Right atrium auricular region (tissue), 2 donors: Measurements from ENCODE around the gene LMO7. TPM values are rescaled to one million over a fixed set of nuclear protein-coding genes. Genes with fewer than 3 reads are reported as not detected.

Experiments used
- DNase-seq: peaks from one replicate; pipeline ENCODE4 v3.0.0-alpha.2; 2019; ENCODE audit warnings: low spot score
- H3K27ac ChIP-seq, 2 donors: fragments of 200-600 bp; sonication (generic); 1 replicate in 1 of 2; 2 replicates in 1 of 2; pipeline ENCODE4 v1.5.1; 2016 to 2019
- H3K27me3 ChIP-seq, 2 donors: fragments of 200-600 bp; sonication (generic); one replicate each; pipeline versions ENCODE4 v1.5.1 to v1.6.0; 2017 to 2019
- H3K36me3 ChIP-seq: fragments of 200-600 bp; sonication (generic); one replicate; pipeline ENCODE4 v1.5.1; 2016
- H3K4me1 ChIP-seq, 2 donors: fragments of 200-600 bp; sonication (generic); one replicate each; pipeline versions ENCODE4 v1.5.1 to v1.6.0; 2017 to 2019
- H3K4me3 ChIP-seq, 2 donors: fragments of 200-600 bp; sonication (generic); 1 replicate in 1 of 2; 2 replicates in 1 of 2; pipeline ENCODE4 v1.5.1; 2017 to 2019; ENCODE audit warnings: mild to moderate bottlenecking in 1 of 2, moderate library complexity in 1 of 2
- H3K9me3 ChIP-seq, 2 donors: fragments of 200-600 bp; sonication (generic); one replicate each; pipeline ENCODE4 v1.5.1; 2019
- total RNA-seq, 2 donors: library from RNA; depleted of rRNA; stranded (reverse); fragments of >200 nt; gene quantifications; one replicate each; pipeline ENCODE4 v1.1.0, GENCODE V29; 2016
- TF ChIP-seq, protein P1 (sequence below), 2 donors: fragments of 200-600 bp; sonication (generic); IDR thresholded peaks; one replicate each; pipeline ENCODE4 v1.5.1; 2019; ENCODE audit warnings: antibody characterized with exemption in 2 of 2

Gene LMO7
- total RNA-seq, 2 donors from 2014 or later: 319 to 484 TPM

DNA sequence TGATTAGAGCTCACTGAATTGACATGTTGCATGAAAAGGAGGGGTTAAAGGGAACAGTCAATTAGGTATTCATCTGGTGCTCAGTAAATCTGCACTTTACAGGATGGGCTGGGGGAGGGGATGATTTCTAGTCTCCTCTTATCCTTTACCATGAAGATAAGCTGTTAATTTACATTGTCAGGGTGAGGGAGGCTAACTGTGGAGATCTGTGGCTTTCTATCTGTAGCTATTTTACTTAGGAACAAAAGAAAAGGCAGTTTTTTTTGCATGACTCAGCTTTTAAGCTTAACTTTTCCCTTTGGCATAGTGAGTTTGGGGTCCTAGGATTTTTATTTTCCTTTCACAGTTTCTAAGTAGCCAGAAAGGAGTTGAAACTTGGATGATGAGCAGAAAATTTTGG, 253.3 kb downstream of the LMO7 start:
- Histone ChIP-seq H3K9me3 (no peaks in the 10 kb centered on the region), H3K27me3 (no peaks in the 10 kb centered on the region), H3K4me1 (no peaks in the 10 kb centered on the region), H3K4me3 (no peak overlapping the region), H3K27ac (no peak overlapping the region), H3K36me3 (no peaks in the 10 kb centered on the region)
- TF ChIP-seq, protein P1, sequence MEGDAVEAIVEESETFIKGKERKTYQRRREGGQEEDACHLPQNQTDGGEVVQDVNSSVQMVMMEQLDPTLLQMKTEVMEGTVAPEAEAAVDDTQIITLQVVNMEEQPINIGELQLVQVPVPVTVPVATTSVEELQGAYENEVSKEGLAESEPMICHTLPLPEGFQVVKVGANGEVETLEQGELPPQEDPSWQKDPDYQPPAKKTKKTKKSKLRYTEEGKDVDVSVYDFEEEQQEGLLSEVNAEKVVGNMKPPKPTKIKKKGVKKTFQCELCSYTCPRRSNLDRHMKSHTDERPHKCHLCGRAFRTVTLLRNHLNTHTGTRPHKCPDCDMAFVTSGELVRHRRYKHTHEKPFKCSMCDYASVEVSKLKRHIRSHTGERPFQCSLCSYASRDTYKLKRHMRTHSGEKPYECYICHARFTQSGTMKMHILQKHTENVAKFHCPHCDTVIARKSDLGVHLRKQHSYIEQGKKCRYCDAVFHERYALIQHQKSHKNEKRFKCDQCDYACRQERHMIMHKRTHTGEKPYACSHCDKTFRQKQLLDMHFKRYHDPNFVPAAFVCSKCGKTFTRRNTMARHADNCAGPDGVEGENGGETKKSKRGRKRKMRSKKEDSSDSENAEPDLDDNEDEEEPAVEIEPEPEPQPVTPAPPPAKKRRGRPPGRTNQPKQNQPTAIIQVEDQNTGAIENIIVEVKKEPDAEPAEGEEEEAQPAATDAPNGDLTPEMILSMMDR (IDR thresholded peaks at IDR 0.05): no peak
- no peak for DNase-seq

DNA sequence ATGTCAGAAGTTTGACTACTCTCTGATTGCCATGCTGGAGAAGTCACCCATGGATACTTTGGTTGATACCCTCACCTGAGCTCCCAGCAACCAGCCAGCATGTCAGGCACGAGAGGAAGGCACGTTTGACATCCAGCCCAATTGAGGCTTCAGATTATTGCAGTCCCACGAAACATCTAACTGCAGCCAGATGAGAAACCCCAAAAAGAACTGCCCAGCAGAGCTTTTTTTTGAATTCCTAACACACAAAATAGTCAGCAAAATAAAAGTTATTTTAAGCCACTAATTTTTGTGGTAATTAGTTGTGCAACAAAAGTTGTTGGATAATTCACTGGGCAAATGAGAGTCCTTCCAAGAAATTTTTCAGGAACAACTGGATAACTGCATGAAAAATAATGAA, 259.0 kb downstream of the LMO7 start:
- no peaks in the 10 kb centered on the region for H3K27me3 ChIP-seq
- H3K4me3 ChIP-seq: no peak overlapping the region
- H3K9me3 ChIP-seq: peaks cover 0 to 7% of the 10 kb centered on the region in 2 donors
- no peaks in the 10 kb centered on the region for H3K36me3 ChIP-seq
- H3K27ac ChIP-seq: no peak overlapping the region
- H3K4me1 ChIP-seq: no peaks in the 10 kb centered on the region
- no peak for DNase-seq
- TF ChIP-seq, protein P1 (IDR thresholded peaks at IDR 0.05): no peak

DNA sequence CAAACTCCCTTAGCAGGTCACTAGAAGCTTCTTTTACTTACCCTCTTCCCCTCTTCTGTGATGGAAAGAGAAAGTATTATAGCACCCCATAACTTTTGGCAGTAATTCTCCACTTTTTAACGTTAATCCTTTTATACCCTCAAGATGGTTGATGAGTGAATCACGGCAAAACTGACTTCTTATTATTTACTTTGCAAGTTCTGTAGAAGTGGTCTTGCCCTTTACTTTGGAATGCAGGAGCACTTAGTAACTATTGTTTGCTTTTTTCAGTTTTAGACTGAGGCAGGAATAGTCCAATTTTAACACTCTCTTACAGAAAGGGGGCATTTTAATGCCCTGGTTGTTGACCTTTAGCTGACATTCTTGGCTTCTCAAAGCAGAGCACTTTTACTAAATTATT, 260.1 kb downstream of the LMO7 start:
- H3K4me3 ChIP-seq: no peak overlapping the region
- H3K36me3 ChIP-seq: no peaks in the 10 kb centered on the region
- no peak for DNase-seq
- H3K27me3 ChIP-seq: no peaks in the 10 kb centered on the region
- no peaks in the 10 kb centered on the region for H3K4me1 ChIP-seq
- peaks cover 0 to 7% of the 10 kb centered on the region in 2 donors for H3K9me3 ChIP-seq
- TF ChIP-seq, protein P1 (IDR thresholded peaks at IDR 0.05): no peak
- no peak overlapping the region for H3K27ac ChIP-seq

DNA sequence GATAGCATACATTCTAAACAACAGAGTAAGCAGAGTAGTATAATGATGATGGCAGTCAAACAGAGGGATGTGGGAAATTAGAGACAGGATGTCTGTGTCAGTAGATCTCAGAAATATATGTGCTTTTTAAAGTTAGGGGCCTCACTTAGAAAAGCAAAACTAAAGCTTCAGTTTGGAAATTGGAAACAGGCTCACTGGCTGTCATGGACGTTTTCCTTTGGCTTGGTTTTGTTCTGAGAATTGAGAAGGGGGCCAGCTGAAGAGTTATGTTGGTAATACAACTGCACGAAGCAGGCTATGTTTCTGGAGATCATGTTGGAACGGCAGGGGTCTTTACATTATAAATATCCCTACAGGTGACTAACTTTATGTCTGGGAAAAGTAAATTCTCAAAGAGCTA, 261.3 kb downstream of the LMO7 start:
- H3K9me3 ChIP-seq: peaks cover 0 to 7% of the 10 kb centered on the region in 2 donors
- H3K27me3 ChIP-seq: no peaks in the 10 kb centered on the region
- H3K4me3 ChIP-seq: no peak overlapping the region
- H3K36me3 ChIP-seq: no peaks in the 10 kb centered on the region
- no peak for DNase-seq
- TF ChIP-seq, protein P1 (IDR thresholded peaks at IDR 0.05): no peak
- H3K27ac ChIP-seq: no peak overlapping the region
- peaks cover 0 to 6% of the 10 kb centered on the region in 2 donors for H3K4me1 ChIP-seq

DNA sequence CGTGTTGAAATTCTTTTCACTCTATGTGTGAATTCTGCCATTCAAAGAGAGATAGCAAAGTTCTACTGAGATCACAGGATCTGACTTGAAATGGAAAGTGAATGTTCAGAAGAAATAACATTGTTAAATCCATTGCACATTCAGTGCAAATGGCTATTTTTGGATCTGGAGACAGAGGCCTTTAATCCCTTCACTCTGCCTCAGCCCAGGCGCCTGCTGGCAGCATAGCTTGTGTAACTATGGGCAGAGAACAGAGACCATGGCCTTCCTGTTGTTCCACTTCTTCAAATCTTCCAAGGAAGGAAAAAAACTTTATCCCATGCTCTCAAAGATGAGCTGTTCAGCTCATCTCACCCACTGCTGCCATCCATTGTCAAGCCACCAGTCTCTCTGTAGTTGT, 265.4 kb downstream of the LMO7 start:
- Histone ChIP-seq H3K4me3 (no peak overlapping the region), H3K27ac (peak overlapping the region in 1 of 2 donors; percentile 64), H3K4me1 (peaks cover 0 to 6% of the 10 kb centered on the region in 2 donors), H3K9me3 (peaks cover 0 to 7% of the 10 kb centered on the region in 2 donors), H3K27me3 (no peaks in the 10 kb centered on the region), H3K36me3 (no peaks in the 10 kb centered on the region)
- TF ChIP-seq, protein P1 (IDR thresholded peaks at IDR 0.05): no peak
- no peak for DNase-seq
